ENCODE data around the gene SLC22A5.

SLC22A5 gene

DNA sequence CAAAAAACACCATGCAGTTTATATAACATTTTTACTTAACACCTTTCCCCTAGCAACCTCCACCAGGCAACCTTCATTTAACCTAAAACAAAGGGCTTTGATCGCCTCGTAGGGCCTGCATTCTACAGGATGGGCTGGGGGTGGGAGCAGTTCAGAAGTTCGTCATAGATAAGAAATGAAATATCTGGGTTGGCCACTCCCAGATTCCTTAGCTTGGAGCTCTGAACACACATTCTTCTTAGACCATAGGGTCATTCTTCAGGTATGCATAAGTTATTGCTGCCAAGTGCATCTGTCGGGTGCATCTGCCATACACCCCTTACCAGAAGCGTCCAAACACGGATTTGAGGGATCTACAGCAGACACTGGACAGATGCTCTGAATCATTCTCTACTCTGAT, 4.3 kb upstream of the SLC22A5 start:
- peak overlapping the region; percentile 16 for H3K27ac ChIP-seq (ENCODE audit: low read depth, low read length)
- H3K36me3 ChIP-seq (ENCODE audit: control insufficient read depth in 5 of 5, insufficient read depth in 5 of 5, low read length in 5 of 5): no peaks in the 10 kb centered on the region
- H3K9me3 ChIP-seq (ENCODE audit: control insufficient read depth in 5 of 5, low read length in 5 of 5): no peaks in the 10 kb centered on the region
- H3K4me1 ChIP-seq (ENCODE audit: control insufficient read depth in 5 of 5, insufficient read depth in 5 of 5, low read length in 5 of 5): peaks cover 0 to 44% (median 31%) of the 10 kb centered on the region in 5 donors
- H3K27me3 ChIP-seq (ENCODE audit: control insufficient read depth in 5 of 5, insufficient read depth in 4 of 5, low read length in 5 of 5): no peaks in the 10 kb centered on the region
- H3K4me3 ChIP-seq (ENCODE audit: low read depth in 1 of 5, low read length in 5 of 5): no peak overlapping the region
- peak overlapping the region in 1 of 5 donors; percentile 20 for H3K9ac ChIP-seq (ENCODE audit: low read length in 5 of 5)

DNA sequence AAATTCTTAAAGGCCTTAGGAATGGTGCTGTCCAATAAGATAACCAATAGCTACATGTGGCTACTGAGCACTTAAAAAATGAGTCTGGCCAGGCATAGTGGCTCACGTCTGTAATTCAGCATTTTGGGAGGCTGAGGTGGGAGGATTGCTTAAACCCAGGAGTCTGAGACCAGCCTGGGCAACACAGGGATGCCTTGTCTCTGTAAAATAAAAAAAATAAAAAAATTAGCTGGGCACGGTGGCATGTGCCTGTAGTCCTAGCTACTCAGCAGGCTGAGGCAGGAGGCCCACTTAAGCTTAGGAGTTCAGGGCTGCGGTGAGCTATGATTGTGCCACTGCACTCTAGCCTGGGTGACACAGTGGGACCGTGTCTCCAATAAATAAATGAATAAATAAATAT, 1.3 kb upstream of the SLC22A5 start:
- Histone ChIP-seq H3K36me3 (ENCODE audit: control insufficient read depth in 5 of 5, insufficient read depth in 5 of 5, low read length in 5 of 5) (no peaks in the 10 kb centered on the region), H3K4me1 (ENCODE audit: control insufficient read depth in 5 of 5, insufficient read depth in 5 of 5, low read length in 5 of 5) (peaks cover 2 to 67% (median 56%) of the 10 kb centered on the region in 5 donors), H3K27me3 (ENCODE audit: control insufficient read depth in 5 of 5, insufficient read depth in 4 of 5, low read length in 5 of 5) (no peaks in the 10 kb centered on the region), H3K9me3 (ENCODE audit: control insufficient read depth in 5 of 5, low read length in 5 of 5) (no peaks in the 10 kb centered on the region), H3K4me3 (ENCODE audit: low read depth in 1 of 5, low read length in 5 of 5) (no peak overlapping the region), H3K27ac (ENCODE audit: low read depth, low read length) (no peak overlapping the region), H3K9ac (ENCODE audit: low read length in 5 of 5) (no peak overlapping the region)

DNA sequence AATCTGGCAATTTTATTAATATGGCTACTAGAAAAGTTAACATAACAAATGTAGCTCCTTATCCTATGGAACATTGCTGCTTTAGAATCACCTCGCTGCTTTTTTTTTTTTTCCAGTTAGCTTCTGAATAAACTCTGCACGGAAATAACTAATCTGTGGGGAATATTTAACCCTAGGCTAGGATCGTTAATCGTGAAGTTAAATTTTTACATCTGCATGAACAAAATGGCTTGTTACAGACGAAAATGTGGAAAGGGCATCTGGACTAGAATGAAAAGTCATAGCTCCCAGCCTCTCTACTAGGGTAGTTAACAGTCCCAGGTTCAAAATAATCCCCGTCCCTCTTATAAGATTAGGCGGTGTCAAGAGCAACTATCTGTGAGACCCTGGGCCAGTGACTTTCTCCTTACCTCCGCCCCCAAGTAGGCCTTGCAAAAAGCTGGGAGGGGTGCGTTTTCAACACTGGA, 470 bp upstream of the SLC22A5 start:
- peak overlapping the region in 4 of 5 donors; percentile 50 to 85 (median 82) for H3K9ac ChIP-seq (ENCODE audit: low read length in 5 of 5)
- H3K27me3 ChIP-seq (ENCODE audit: control insufficient read depth in 5 of 5, insufficient read depth in 4 of 5, low read length in 5 of 5): no peaks in the 10 kb centered on the region
- H3K4me3 ChIP-seq (ENCODE audit: low read depth in 1 of 5, low read length in 5 of 5): peak overlapping the region; percentile 70 to 83 (median 75)
- H3K36me3 ChIP-seq (ENCODE audit: control insufficient read depth in 5 of 5, insufficient read depth in 5 of 5, low read length in 5 of 5): no peaks in the 10 kb centered on the region
- peak overlapping the region; percentile 67 for H3K27ac ChIP-seq (ENCODE audit: low read depth, low read length)
- peaks cover 2 to 59% (median 47%) of the 10 kb centered on the region in 5 donors for H3K4me1 ChIP-seq (ENCODE audit: control insufficient read depth in 5 of 5, insufficient read depth in 5 of 5, low read length in 5 of 5)
- no peaks in the 10 kb centered on the region for H3K9me3 ChIP-seq (ENCODE audit: control insufficient read depth in 5 of 5, low read length in 5 of 5)

DNA sequence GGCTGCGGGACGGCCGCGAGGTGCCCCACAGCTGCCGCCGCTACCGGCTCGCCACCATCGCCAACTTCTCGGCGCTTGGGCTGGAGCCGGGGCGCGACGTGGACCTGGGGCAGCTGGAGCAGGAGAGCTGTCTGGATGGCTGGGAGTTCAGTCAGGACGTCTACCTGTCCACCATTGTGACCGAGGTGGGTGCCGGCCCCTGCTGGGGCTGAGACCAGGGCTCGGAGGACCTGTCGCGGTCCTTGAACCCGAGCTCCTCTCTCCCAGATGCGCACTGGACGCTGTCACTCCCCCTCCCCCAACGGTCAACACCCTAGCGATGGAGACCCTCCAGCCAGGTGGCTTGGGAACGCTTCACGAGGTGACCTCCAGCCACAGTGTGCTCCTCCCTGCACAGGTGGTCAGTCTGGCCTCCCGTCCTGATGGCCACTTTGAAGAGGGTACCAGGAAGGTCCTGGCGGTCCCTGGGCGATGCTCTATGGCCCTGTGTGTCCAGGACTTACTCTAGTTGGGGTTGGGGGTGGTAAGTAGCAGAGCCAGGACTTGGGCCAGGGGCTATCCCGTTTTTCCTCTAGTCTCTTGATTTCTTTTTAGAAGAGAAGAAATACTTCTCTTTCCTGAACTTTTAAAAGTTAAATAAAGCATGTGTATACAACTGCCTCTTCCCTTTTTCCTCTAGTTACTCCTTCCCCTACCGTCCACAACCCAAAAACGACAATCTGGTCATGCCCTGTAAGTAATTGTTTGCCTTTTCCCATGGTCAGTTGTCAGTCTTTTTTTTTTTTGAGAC, 866 bp downstream of the SLC22A5 start:
- Histone ChIP-seq H3K27ac (ENCODE audit: low read depth, low read length) (peak overlapping the region; percentile 67), H3K4me1 (ENCODE audit: control insufficient read depth in 5 of 5, insufficient read depth in 5 of 5, low read length in 5 of 5) (peaks cover 2 to 48% (median 39%) of the 10 kb centered on the region in 5 donors), H3K36me3 (ENCODE audit: control insufficient read depth in 5 of 5, insufficient read depth in 5 of 5, low read length in 5 of 5) (no peaks in the 10 kb centered on the region), H3K9me3 (ENCODE audit: control insufficient read depth in 5 of 5, low read length in 5 of 5) (no peaks in the 10 kb centered on the region), H3K27me3 (ENCODE audit: control insufficient read depth in 5 of 5, insufficient read depth in 4 of 5, low read length in 5 of 5) (no peaks in the 10 kb centered on the region), H3K4me3 (ENCODE audit: low read depth in 1 of 5, low read length in 5 of 5) (peak overlapping the region; percentile 74 to 86 (median 77)), H3K9ac (ENCODE audit: low read length in 5 of 5) (peak overlapping the region in 4 of 5 donors; percentile 50 to 85 (median 82))

DNA sequence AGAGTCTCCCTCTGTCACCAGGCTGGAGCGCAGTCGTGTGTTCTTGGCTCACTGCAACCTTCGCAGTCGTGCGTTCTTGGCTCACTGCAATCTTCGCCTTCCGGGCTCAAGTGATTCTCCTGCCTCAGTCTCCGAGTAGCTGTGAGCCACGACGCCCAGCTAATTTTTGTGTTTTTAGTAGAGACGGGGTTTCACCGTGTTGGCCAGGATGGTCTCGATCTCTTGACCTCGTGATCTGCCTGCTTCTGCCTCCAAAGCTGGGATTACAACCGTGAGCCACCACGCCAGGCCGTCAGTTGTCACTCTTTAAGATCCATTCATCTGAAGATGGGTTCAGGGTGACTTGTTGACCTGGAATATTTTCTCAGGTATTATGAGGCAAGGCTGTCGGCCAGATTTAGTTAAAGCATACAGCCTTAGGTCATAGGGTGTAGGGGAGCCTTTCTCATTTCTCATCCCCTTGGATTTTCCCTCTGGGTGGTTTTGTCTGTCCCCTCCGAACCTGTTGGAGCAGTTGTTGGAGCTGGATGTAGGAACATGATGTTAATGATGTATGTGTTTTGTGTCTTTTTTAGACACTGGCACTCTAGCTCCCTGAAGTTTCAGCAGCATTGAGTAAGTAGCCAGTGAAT, 1.6 kb downstream of the SLC22A5 start:
- H3K27me3 ChIP-seq (ENCODE audit: control insufficient read depth in 5 of 5, insufficient read depth in 4 of 5, low read length in 5 of 5): no peaks in the 10 kb centered on the region
- no peak overlapping the region for H3K27ac ChIP-seq (ENCODE audit: low read depth, low read length)
- peak overlapping the region in 2 of 5 donors; percentile 85 for H3K9ac ChIP-seq (ENCODE audit: low read length in 5 of 5)
- peak overlapping the region; percentile 74 to 86 (median 77) for H3K4me3 ChIP-seq (ENCODE audit: low read depth in 1 of 5, low read length in 5 of 5)
- H3K36me3 ChIP-seq (ENCODE audit: control insufficient read depth in 5 of 5, insufficient read depth in 5 of 5, low read length in 5 of 5): no peaks in the 10 kb centered on the region
- H3K4me1 ChIP-seq (ENCODE audit: control insufficient read depth in 5 of 5, insufficient read depth in 5 of 5, low read length in 5 of 5): peaks cover 2 to 48% (median 39%) of the 10 kb centered on the region in 5 donors
- H3K9me3 ChIP-seq (ENCODE audit: control insufficient read depth in 5 of 5, low read length in 5 of 5): no peaks in the 10 kb centered on the region

DNA sequence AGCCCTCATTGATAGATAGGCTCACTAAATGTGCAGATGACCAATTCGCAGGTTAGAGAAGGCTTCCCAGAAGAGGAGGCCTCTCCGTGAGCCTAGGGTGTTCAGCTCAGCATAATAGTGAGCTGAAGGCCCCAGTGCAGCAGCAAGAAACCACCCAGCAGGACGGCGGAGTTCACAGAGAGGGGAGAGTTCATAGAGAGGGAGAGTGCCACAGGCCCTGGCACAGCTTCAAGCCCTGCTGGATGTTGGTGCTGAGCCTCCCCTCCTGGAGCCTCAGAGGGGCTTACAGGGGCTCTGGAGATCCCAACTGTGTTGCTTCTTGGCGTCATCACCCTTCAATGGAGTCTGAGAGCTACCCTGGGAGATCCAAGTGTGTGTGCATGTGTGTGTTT, 2.1 kb downstream of the SLC22A5 start:
- no peaks in the 10 kb centered on the region for H3K9me3 ChIP-seq (ENCODE audit: control insufficient read depth in 5 of 5, low read length in 5 of 5)
- H3K4me3 ChIP-seq (ENCODE audit: low read depth in 1 of 5, low read length in 5 of 5): peak overlapping the region in 1 of 5 donors; percentile 86
- no peak overlapping the region for H3K9ac ChIP-seq (ENCODE audit: low read length in 5 of 5)
- no peak overlapping the region for H3K27ac ChIP-seq (ENCODE audit: low read depth, low read length)
- no peaks in the 10 kb centered on the region for H3K27me3 ChIP-seq (ENCODE audit: control insufficient read depth in 5 of 5, insufficient read depth in 4 of 5, low read length in 5 of 5)
- peaks cover 2 to 48% (median 39%) of the 10 kb centered on the region in 5 donors for H3K4me1 ChIP-seq (ENCODE audit: control insufficient read depth in 5 of 5, insufficient read depth in 5 of 5, low read length in 5 of 5)
- H3K36me3 ChIP-seq (ENCODE audit: control insufficient read depth in 5 of 5, insufficient read depth in 5 of 5, low read length in 5 of 5): no peaks in the 10 kb centered on the region

DNA sequence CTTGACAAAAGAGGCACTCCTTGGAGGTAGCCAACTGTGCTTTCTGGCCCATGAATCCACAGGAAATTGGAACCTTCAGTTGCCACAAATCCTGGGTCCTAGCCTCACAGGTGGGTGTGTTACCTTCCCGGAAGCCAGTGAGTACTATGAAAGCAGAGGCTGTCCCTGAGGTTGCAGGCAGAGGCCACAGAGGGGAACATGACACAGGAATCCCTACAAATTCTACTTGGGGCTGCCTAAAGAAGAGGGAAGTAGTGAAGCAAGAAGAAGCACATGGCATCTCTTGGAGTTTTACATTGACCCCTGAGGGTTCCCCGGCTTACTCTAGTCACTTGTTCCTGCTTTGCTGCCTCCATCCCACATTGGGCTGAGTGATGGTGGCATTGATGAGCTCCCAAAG, 2.6 kb downstream of the SLC22A5 start:
- no peak overlapping the region for H3K9ac ChIP-seq (ENCODE audit: low read length in 5 of 5)

DNA sequence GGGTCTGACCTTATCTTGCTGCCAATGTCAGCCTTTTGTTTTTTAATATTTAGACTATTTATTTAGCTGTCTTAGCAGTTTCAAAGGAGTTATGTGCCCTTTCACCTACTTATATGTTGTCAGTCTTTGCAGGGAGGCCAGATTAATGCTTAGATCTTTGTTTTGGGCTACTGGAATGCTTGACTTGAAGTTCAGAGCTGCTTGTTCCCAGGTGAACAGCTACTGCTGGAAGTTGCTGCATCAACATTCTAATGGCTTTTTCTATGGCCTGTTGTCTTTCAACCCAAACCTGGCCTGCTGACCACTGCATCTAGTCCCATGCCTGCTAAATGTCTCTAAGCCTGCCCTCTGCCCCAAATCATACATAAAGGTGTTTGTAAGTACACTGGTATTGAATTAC, 3.0 kb downstream of the SLC22A5 start:
- Histone ChIP-seq H3K9ac (ENCODE audit: low read length in 5 of 5) (no peak overlapping the region), H3K27ac (ENCODE audit: low read depth, low read length) (no peak overlapping the region), H3K4me3 (ENCODE audit: low read depth in 1 of 5, low read length in 5 of 5) (no peak overlapping the region), H3K4me1 (ENCODE audit: control insufficient read depth in 5 of 5, insufficient read depth in 5 of 5, low read length in 5 of 5) (peaks cover 2 to 53% (median 42%) of the 10 kb centered on the region in 5 donors), H3K9me3 (ENCODE audit: control insufficient read depth in 5 of 5, low read length in 5 of 5) (no peaks in the 10 kb centered on the region), H3K36me3 (ENCODE audit: control insufficient read depth in 5 of 5, insufficient read depth in 5 of 5, low read length in 5 of 5) (no peaks in the 10 kb centered on the region), H3K27me3 (ENCODE audit: control insufficient read depth in 5 of 5, insufficient read depth in 4 of 5, low read length in 5 of 5) (no peaks in the 10 kb centered on the region)

More for the DNA sequence above, 2.6 kb downstream of the SLC22A5 start:
- Histone ChIP-seq H3K9me3 (ENCODE audit: control insufficient read depth in 5 of 5, low read length in 5 of 5) (no peaks in the 10 kb centered on the region), H3K36me3 (ENCODE audit: control insufficient read depth in 5 of 5, insufficient read depth in 5 of 5, low read length in 5 of 5) (no peaks in the 10 kb centered on the region), H3K27me3 (ENCODE audit: control insufficient read depth in 5 of 5, insufficient read depth in 4 of 5, low read length in 5 of 5) (no peaks in the 10 kb centered on the region), H3K4me3 (ENCODE audit: low read depth in 1 of 5, low read length in 5 of 5) (no peak overlapping the region), H3K4me1 (ENCODE audit: control insufficient read depth in 5 of 5, insufficient read depth in 5 of 5, low read length in 5 of 5) (peaks cover 2 to 52% (median 42%) of the 10 kb centered on the region in 5 donors), H3K27ac (ENCODE audit: low read depth, low read length) (no peak overlapping the region)

DNA sequence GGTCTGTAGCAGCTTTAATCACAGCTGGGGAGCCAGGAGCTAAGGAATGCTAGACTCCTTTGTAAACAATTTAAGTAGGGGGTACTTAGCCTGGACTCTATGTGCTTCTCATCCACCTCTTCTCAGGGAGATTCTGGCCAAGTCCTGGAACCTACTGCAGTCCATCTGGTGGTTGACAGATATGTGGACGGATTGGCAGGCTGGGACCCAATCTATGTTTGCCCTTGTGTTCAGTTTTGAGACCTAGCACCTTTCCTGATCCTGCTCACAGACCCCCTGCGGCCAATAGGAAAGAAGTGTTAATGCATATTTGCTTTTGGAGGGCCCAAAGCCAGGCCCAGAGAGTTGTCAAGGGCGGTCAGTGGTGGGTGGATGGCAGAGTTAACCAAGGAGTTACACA, 6.4 kb downstream of the SLC22A5 start:
- Histone ChIP-seq H3K27me3 (ENCODE audit: control insufficient read depth in 5 of 5, insufficient read depth in 4 of 5, low read length in 5 of 5) (no peaks in the 10 kb centered on the region), H3K27ac (ENCODE audit: low read depth, low read length) (no peak overlapping the region), H3K36me3 (ENCODE audit: control insufficient read depth in 5 of 5, insufficient read depth in 5 of 5, low read length in 5 of 5) (peaks cover 0 to 10% (median 3%) of the 10 kb centered on the region in 5 donors), H3K4me1 (ENCODE audit: control insufficient read depth in 5 of 5, insufficient read depth in 5 of 5, low read length in 5 of 5) (peaks cover 0 to 33% (median 25%) of the 10 kb centered on the region in 5 donors), H3K4me3 (ENCODE audit: low read depth in 1 of 5, low read length in 5 of 5) (no peak overlapping the region), H3K9me3 (ENCODE audit: control insufficient read depth in 5 of 5, low read length in 5 of 5) (no peaks in the 10 kb centered on the region), H3K9ac (ENCODE audit: low read length in 5 of 5) (no peak overlapping the region)

Measured in subcutaneous abdominal adipose tissue (tissue), 5 donors.